Heart right ventricle (tissue), 16 donors: ENCODE data around the gene ICAM1. TPM values are rescaled to one million over a fixed set of nuclear protein-coding genes. Genes with fewer than 3 reads are reported as not detected.
"Not testable (repeated sequence)": the region's sequence is repeated elsewhere in the genome, so short reads cannot be mapped to it uniquely, and the experiment has no call there.

Experiments used
- ATAC-seq, 8 donors: fragments of 200-7000 bp; cut with Tn5 transposase; one replicate each; pipeline ENCODE4 v1.9.1; 2020; ENCODE audit warnings: mild to moderate bottlenecking in 8 of 8, moderate library complexity in 8 of 8, moderate number of reproducible peaks in 1 of 8
- DNase-seq, 2 donors: peaks; one replicate each; pipeline ENCODE4 v3.0.0-alpha.2; 2020
- H3K27ac ChIP-seq, 10 donors: fragments of 200-600 bp; sonication (generic) in 2 of 10; one replicate each; pipeline versions ENCODE4 v1.5.0 to v1.8.0; 2020 to 2022; ENCODE audit warnings: mild to moderate bottlenecking in 3 of 10
- H3K27me3 ChIP-seq, 7 donors: fragments of 200-600 bp; one replicate each; pipeline ENCODE4 v1.8.0; 2021 to 2022; ENCODE audit warnings: mild to moderate bottlenecking in 2 of 7
- H3K36me3 ChIP-seq, 9 donors: fragments of 200-600 bp; sonication (generic) in 1 of 9; one replicate each; pipeline versions ENCODE4 v1.5.0 to v1.8.0; 2020 to 2022; ENCODE audit warnings: mild to moderate bottlenecking in 2 of 9
- H3K4me1 ChIP-seq, 9 donors: fragments of 200-600 bp; sonication (generic) in 1 of 9; one replicate each; pipeline versions ENCODE4 v1.5.0 to v1.8.0; 2020 to 2022; ENCODE audit warnings: mild to moderate bottlenecking in 4 of 9
- H3K4me3 ChIP-seq, 10 donors: fragments of 200-600 bp; sonication (generic) in 2 of 10; one replicate each; pipeline versions ENCODE4 v1.5.0 to v1.8.0; 2020 to 2022; ENCODE audit warnings: mild to moderate bottlenecking in 7 of 10, moderate library complexity in 2 of 10
- H3K9me3 ChIP-seq, 11 donors: fragments of 200-600 bp in 10 of 11; sonication (generic) in 2 of 11; one replicate each; pipeline versions ENCODE4 v1.5.0 to v1.8.0; 2013 to 2022; ENCODE audit warnings: mild to moderate bottlenecking in 2 of 11, control low read depth in 1 of 11, moderate library complexity in 1 of 11
- CTCF ChIP-seq, 9 donors: fragments of 200-600 bp; sonication (generic) in 2 of 9; IDR thresholded peaks; one replicate each; pipeline versions ENCODE4 v1.5.0 to v1.8.0; 2021 to 2022; ENCODE audit warnings: antibody characterized with exemption in 9 of 9, mild to moderate bottlenecking in 5 of 9, moderate library complexity in 1 of 9
- WGBS, 2 donors: extraction: QIAGEN DNeasy Blood & Tissue Kit; methylation state at CpG; one replicate each; pipeline ENCODE4 v1.1.7; 2013; ENCODE audit warnings: inconsistent platforms in 1 of 2; 5-methylcytosine and 5-hydroxymethylcytosine counted together
- intact Hi-C, 10 donors: fragments of 100-400 bp; cut with DNase I; formaldehyde crosslinking; loops; one replicate each; pipeline versions ENCODE4 v1.11.1 to v1.14.2; 2022
- polyA plus RNA-seq, 2 donors: library from polyadenylated mRNA; stranded (reverse); fragments of 200-250 nt; gene quantifications; one replicate each; pipeline ENCODE4 v1.2.3, GENCODE V29; 2013
- total RNA-seq, 10 donors: library from RNA; stranded (reverse); fragmentation: NEBNext Ultra II Directional in 3 of 10; extraction: Animal tissue kit (Norgen Biotek cat#: 25700) in 3 of 10; gene quantifications; one replicate each; pipeline versions ENCODE4 v1.2.1 to v1.2.4, GENCODE V29; 2021 to 2023
- donor health status: Arrhythmogenic right ventricular cardiomyopathy.
- donor health status: ischemic (EF 13 %, LVEDD 7.1; RV severe dilation, severe dysfunction).
- donor health status: healthy with polysubstance abuse.
- donor health status: DM: no; HTN: yes; CAD: no.
- donor health status: DM: no; HTN: no; CAD: no.
- donor health status: ischemic (EF 25% LVEDD 6.9; RV normal size, moderate dysfunction).
- donor health status: ischemic (EF 25% LVEDD 5.7; RV mildly dilated, moderate dysfunction).
- donor health status: healthy.
- donor health status: DM: yes; HTN: yes; CAD: no.
- donor health status: Ischemic cardiomyopathy.
- donor health status: ischemic (EF 35%, LVEDD 5.7; RV mildly dilated, moderate dysfunction).
- donor health status: nonischemic (EF 11% LVEDD 7.7; RV severe dilation, severe dysfunction).
- donor health status: DM: yes; HTN: yes; CAD: no.
- donor health status: PGD.
- donor health status: ischemic (EF 29% LVEDD 5.4; RV normal size, mild dysfunction).
- donor health status: nonischemic (EF 23%, LVEDD 6.1; RV moderate dilation, normal function).

Gene ICAM1
- total and polyA plus RNA-seq, 12 donors: 3.6 to 66.6 (median 9.3) TPM

GRCh38 chr19:10237702-10238101 is 33.2 kb upstream of the ICAM1 start:
- H3K4me3 ChIP-seq: no peak overlapping the region
- intact Hi-C loops: loop anchor here in 2 of 10 donors (5.0 to 10.0 kb wide), 2 partner anchors 45 to 123 kb away; partner anchors contain the start of genes DNMT1 (in 1 of the 2), EIF3G (in 1 of the 2) and P2RY11 (in 1 of the 2)
- H3K4me1 ChIP-seq: peaks cover 6 to 38% (median 28%) of the 10 kb centered on the region in 9 donors
- WGBS, 2 donors: 77 to 88% methylated on average over 6 of the region's 6 CpGs
- no peaks in the 10 kb centered on the region for H3K36me3 ChIP-seq
- H3K27ac ChIP-seq: peak overlapping the region in 7 of 10 donors; percentile 53 to 87 (median 83)
- no peak for TF ChIP-seq CTCF (IDR thresholded peaks at IDR 0.05)
- no peaks in the 10 kb centered on the region for H3K27me3 ChIP-seq
- no peak for DNase-seq
- H3K9me3 ChIP-seq: no peaks in the 10 kb centered on the region
- ATAC-seq: peak in 1 of 8 donors; percentile 4

- peaks cover 6 to 38% (median 28%) of the 10 kb centered on the region in 9 donors for H3K4me1 ChIP-seq
- H3K4me3 ChIP-seq: no peak overlapping the region
- TF ChIP-seq CTCF (IDR thresholded peaks at IDR 0.05): no peak
- intact Hi-C loops: loop anchor here in 2 of 10 donors (5.0 to 10.0 kb wide), 2 partner anchors 46 to 123 kb away; partner anchors contain the start of genes DNMT1 (in 1 of the 2), EIF3G (in 1 of the 2) and P2RY11 (in 1 of the 2)
- H3K36me3 ChIP-seq: no peaks in the 10 kb centered on the region
- H3K27me3 ChIP-seq: no peaks in the 10 kb centered on the region
- H3K9me3 ChIP-seq: no peaks in the 10 kb centered on the region
- 56% methylated on average over 12 of the region's 12 CpGs for WGBS, 2 donors
- peak overlapping the region in 7 of 10 donors; percentile 40 to 87 (median 83) for H3K27ac ChIP-seq
- peak; percentile 65 to 71 for DNase-seq
- ATAC-seq: peak; percentile 26 to 77 (median 49)
Measured at GRCh38 chr19:10238172-10238783, 32.6 kb upstream of the ICAM1 start.

- WGBS, 2 donors: 96 to 98% methylated on average over 10 to 11 of the region's 11 CpGs
- not testable (repeated sequence) for H3K36me3 ChIP-seq, DNase-seq, ATAC-seq, H3K9me3 ChIP-seq, H3K27ac ChIP-seq, H3K4me3 ChIP-seq, H3K27me3 ChIP-seq
- intact Hi-C loops: loop anchor here in 2 of 10 donors (10.0 kb wide), 1 partner anchor 47 kb away; the partner anchor contains the start of gene DNMT1 (in 2 of the 2)
- peaks cover 0 to 18% (median 13%) of the 10 kb centered on the region in 9 donors for H3K4me1 ChIP-seq
Measured at GRCh38 chr19:10241826-10242449, 29.0 kb upstream of the ICAM1 start.

- Histone ChIP-seq H3K9me3 (no peaks in the 10 kb centered on the region), H3K27ac (no peak overlapping the region), H3K4me1 (peaks cover 0 to 2% (median 0%) of the 10 kb centered on the region in 9 donors), H3K4me3 (no peak overlapping the region), H3K27me3 (no peaks in the 10 kb centered on the region), H3K36me3 (no peaks in the 10 kb centered on the region)
- no peak for ATAC-seq
- intact Hi-C loops: loop anchor here in 2 of 10 donors (10.0 kb wide), 1 partner anchor 49 kb away; the partner anchor contains the start of gene DNMT1 (in 2 of the 2)
- no peak for DNase-seq
- WGBS, 2 donors: 95 to 96% methylated on average over 7 of the region's 7 CpGs
- no peak for TF ChIP-seq CTCF (IDR thresholded peaks at IDR 0.05)
Measured at GRCh38 chr19:10243606-10244005, 27.3 kb upstream of the ICAM1 start.
